PC-9 (cell line): ENCODE measurements around the gene PITPNB. TPM values are rescaled to one million over a fixed set of nuclear protein-coding genes. Genes with fewer than 3 reads are reported as not detected.

Experiments used
- BruUV-seq: library from RNA; stranded (reverse); fragments of 400-500 nt; replicated peaks from 2 replicates; lab custom pipeline; 2021; lab: Mats Ljungman, UMichigan
- CTCF ChIA-PET: fragments of 300-600 bp; sonication (Branson Sonifier 250); formaldehyde crosslinking; loops from one replicate; lab custom pipeline; 2022; ENCODE audit warnings: antibody characterized with exemption; lab: Charles Lee
- POLR2A ChIA-PET: fragments of 300-600 bp; sonication (Branson Sonifier 250); formaldehyde crosslinking; loops from one replicate; lab custom pipeline; 2022; ENCODE audit warnings: antibody characterized with exemption; ENCODE audit not compliant: unreplicated experiment; lab: Charles Lee
- DNase-seq, 2 experiments: peaks; one replicate each; pipeline versions ENCODE4 v3.0.0 to v3.0.0-alpha.2; 2015 to 2022; ENCODE audit warnings: mixed read lengths in 1 of 2
- H2AFZ ChIP-seq: fragments of 200-600 bp; sonication (generic); 2 replicates; pipeline ENCODE4 v1.8.1; 2017; ENCODE audit warnings: antibody characterized with exemption
- H3F3A ChIP-seq: fragments of 200-600 bp; sonication (generic); 2 replicates; pipeline ENCODE4 v1.8.1; 2017; ENCODE audit warnings: antibody characterized with exemption, mild to moderate bottlenecking, low read depth; ENCODE audit not compliant: insufficient read depth
- H3K27ac ChIP-seq: fragments of 200-600 bp; sonication (generic); 2 replicates; pipeline ENCODE4 v1.6.1; 2016; ENCODE audit warnings: mixed run types
- H3K27me3 ChIP-seq: fragments of 200-600 bp; sonication (generic); 2 replicates; pipeline ENCODE4 v1.6.1; 2016; ENCODE audit warnings: low read depth, mixed run types; ENCODE audit not compliant: insufficient read depth
- H3K36me3 ChIP-seq: fragments of 200-600 bp; sonication (generic); 2 replicates; pipeline ENCODE4 v1.6.1; 2016; ENCODE audit warnings: low read depth, mixed run types
- H3K4me1 ChIP-seq: fragments of 200-600 bp; sonication (generic); replicated peaks from 2 replicates; pipeline ENCODE4 v1.6.1; 2016; ENCODE audit warnings: mixed run types; ENCODE audit not compliant: insufficient read depth
- H3K4me2 ChIP-seq: fragments of 200-600 bp; sonication (generic); 2 replicates; pipeline ENCODE4 v1.6.1; 2017; ENCODE audit warnings: mixed run types
- H3K4me3 ChIP-seq: fragments of 200-600 bp; sonication (generic); 2 replicates; pipeline ENCODE4 v1.6.1; 2016; ENCODE audit warnings: mixed run types
- H3K79me2 ChIP-seq: fragments of 200-600 bp; sonication (generic); 2 replicates; pipeline ENCODE4 v1.6.1; 2017; ENCODE audit warnings: low read depth, mixed run types
- H3K9me2 ChIP-seq: fragments of 200-600 bp; sonication (generic); 2 replicates; pipeline ENCODE4 v1.8.1; 2017; ENCODE audit warnings: mild to moderate bottlenecking; ENCODE audit not compliant: insufficient read depth
- H3K9me3 ChIP-seq: fragments of 200-600 bp; sonication (generic); 2 replicates; pipeline ENCODE4 v1.8.1; 2016; ENCODE audit warnings: low read depth; ENCODE audit not compliant: insufficient read depth
- H4K20me1 ChIP-seq: fragments of 200-600 bp; sonication (generic); 2 replicates; pipeline ENCODE4 v1.8.1; 2017; ENCODE audit not compliant: insufficient read depth
- EZH2 ChIP-seq: fragments of 200-600 bp; sonication (generic); IDR thresholded peaks from 2 replicates; pipeline ENCODE4 v1.8.0; 2017; ENCODE audit warnings: antibody characterized with exemption, low read depth
- intact Hi-C: fragments of 100-400 bp; cut with micrococcal nuclease; formaldehyde crosslinking; loops from one replicate; pipeline ENCODE4 v1.10.0; 2022; ENCODE audit not compliant: unreplicated experiment
- total RNA-seq: library from RNA; stranded (reverse); gene quantifications from 2 replicates; pipeline ENCODE4 v1.2.3, GENCODE V29; 2021
- TF ChIP-seq, protein P1 (sequence below): fragments of 200-600 bp; sonication (generic); conservative IDR thresholded peaks from 2 replicates; pipeline ENCODE4 v1.6.1; 2017; ENCODE audit warnings: mixed run types, antibody characterized with exemption, mild to moderate bottlenecking, moderate library complexity

Gene PITPNB
- total RNA-seq, 1 experiment from 2014 or later = 49.6 TPM

- H3K36me3 ChIP-seq = peaks cover 19% of the 10 kb centered on the region; the same call in 1 of the 2 replicates
- peak overlapping the region; percentile 32 for H3K4me2 ChIP-seq
- H3K79me2 ChIP-seq = peaks cover 16% of the 10 kb centered on the region
- H2AFZ ChIP-seq = no peak overlapping the region
- ChIA-PET CTCF (no interaction called here), POLR2A (no interaction called here)
- peak in 1 of 2 experiments; percentile 91 for DNase-seq
- peaks cover 12% of the 10 kb centered on the region for H4K20me1 ChIP-seq
- H3K27ac ChIP-seq = peak overlapping the region; percentile 80
- H3K4me1 ChIP-seq = peaks cover 26% of the 10 kb centered on the region
- no peaks in the 10 kb centered on the region for H3K9me2 ChIP-seq
- TF ChIP-seq, protein P1, sequence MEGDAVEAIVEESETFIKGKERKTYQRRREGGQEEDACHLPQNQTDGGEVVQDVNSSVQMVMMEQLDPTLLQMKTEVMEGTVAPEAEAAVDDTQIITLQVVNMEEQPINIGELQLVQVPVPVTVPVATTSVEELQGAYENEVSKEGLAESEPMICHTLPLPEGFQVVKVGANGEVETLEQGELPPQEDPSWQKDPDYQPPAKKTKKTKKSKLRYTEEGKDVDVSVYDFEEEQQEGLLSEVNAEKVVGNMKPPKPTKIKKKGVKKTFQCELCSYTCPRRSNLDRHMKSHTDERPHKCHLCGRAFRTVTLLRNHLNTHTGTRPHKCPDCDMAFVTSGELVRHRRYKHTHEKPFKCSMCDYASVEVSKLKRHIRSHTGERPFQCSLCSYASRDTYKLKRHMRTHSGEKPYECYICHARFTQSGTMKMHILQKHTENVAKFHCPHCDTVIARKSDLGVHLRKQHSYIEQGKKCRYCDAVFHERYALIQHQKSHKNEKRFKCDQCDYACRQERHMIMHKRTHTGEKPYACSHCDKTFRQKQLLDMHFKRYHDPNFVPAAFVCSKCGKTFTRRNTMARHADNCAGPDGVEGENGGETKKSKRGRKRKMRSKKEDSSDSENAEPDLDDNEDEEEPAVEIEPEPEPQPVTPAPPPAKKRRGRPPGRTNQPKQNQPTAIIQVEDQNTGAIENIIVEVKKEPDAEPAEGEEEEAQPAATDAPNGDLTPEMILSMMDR = no peak
- TF ChIP-seq EZH2 = no peak
- intact Hi-C loops = no loop called here
- H3K27me3 ChIP-seq = no peaks in the 10 kb centered on the region
- no peak overlapping the region for H3K4me3 ChIP-seq
- peaks cover 29% of the 10 kb centered on the region for H3F3A ChIP-seq
- BruUV-seq = no TSS peak
- no peaks in the 10 kb centered on the region for H3K9me3 ChIP-seq
Measured at GRCh38 chr22:27866135-27867084, 52.6 kb downstream of the PITPNB start.

DNA sequence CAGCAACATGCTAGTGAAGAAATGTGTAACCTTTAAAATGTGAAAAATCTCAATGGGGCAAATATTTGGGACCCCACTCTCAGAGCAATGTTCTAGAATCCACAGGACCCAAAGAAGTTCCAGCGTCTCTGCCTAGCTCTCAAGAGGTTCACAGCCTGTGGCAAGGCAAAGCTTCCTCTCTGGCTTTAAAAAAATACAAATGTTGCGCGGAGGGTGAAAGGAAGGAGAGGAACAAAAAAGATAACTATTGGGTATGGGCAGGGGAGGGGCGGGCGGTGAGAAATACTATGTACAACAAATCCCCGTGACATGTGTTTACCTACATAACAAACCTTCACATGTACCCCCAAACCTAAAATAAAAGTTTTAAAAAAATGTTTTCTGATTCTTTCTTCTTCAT is 53.6 kb downstream of the PITPNB start:
- no peak overlapping the region for H3K4me3 ChIP-seq
- no TSS peak for BruUV-seq
- CTCF ChIA-PET = no interaction called here
- no peaks in the 10 kb centered on the region for H3K9me2 ChIP-seq
- H3K36me3 ChIP-seq = peaks cover 12% of the 10 kb centered on the region; the same call in 1 of the 2 replicates
- no peak for TF ChIP-seq EZH2
- TF ChIP-seq, protein P1 = no peak
- POLR2A ChIA-PET = no interaction called here
- intact Hi-C loops = no loop called here
- H2AFZ ChIP-seq = no peak overlapping the region
- H3K9me3 ChIP-seq = no peaks in the 10 kb centered on the region
- peak overlapping the region; percentile 32; the same call in 1 of the 2 replicates for H3K4me2 ChIP-seq
- peaks cover 26% of the 10 kb centered on the region for H3K4me1 ChIP-seq
- no peaks in the 10 kb centered on the region for H3K27me3 ChIP-seq
- peaks cover 12% of the 10 kb centered on the region for H4K20me1 ChIP-seq
- peak overlapping the region; percentile 80 for H3K27ac ChIP-seq
- peaks cover 22% of the 10 kb centered on the region for H3F3A ChIP-seq
- DNase-seq = no peak
- H3K79me2 ChIP-seq = peaks cover 16% of the 10 kb centered on the region

GRCh38 chr22:27863556-27863955 is 55.5 kb downstream of the PITPNB start:
- Histone ChIP-seq H3K36me3 (peaks cover 13% of the 10 kb centered on the region; the same call in 1 of the 2 replicates), H4K20me1 (peaks cover 12% of the 10 kb centered on the region), H3K27ac (no peak overlapping the region), H3K9me2 (no peaks in the 10 kb centered on the region), H2AFZ (no peak overlapping the region), H3K79me2 (peaks cover 11% of the 10 kb centered on the region), H3F3A (peaks cover 21% of the 10 kb centered on the region), H3K4me1 (peaks cover 26% of the 10 kb centered on the region), H3K4me2 (no peak overlapping the region), H3K27me3 (no peaks in the 10 kb centered on the region), H3K4me3 (no peak overlapping the region), H3K9me3 (no peaks in the 10 kb centered on the region)
- no peak for DNase-seq
- BruUV-seq = no TSS peak
- intact Hi-C loops = no loop called here
- CTCF ChIA-PET = no interaction called here
- TF ChIP-seq EZH2 = no peak
- TF ChIP-seq, protein P1 = no peak
- POLR2A ChIA-PET = no interaction called here
